Panc1 (cell line): ENCODE data around the gene MS4A4E. TPM values are rescaled to one million over a fixed set of nuclear protein-coding genes. Genes with fewer than 3 reads are reported as not detected.

ENCODE experiments used
- ATAC-seq: fragments of 200-7000 bp; cut with Tn5 transposase; 2 replicates; pipeline ENCODE4 v1.9.1; 2020; ENCODE audit warnings: mild to moderate bottlenecking, moderate library complexity
- BruUV-seq: library from RNA; stranded (reverse); fragments of 400-500 nt; replicated peaks from 2 replicates; lab custom pipeline; 2021; lab: Mats Ljungman, UMichigan
- CTCF ChIA-PET: fragments of 300-600 bp; sonication (Branson Sonifier 250); formaldehyde crosslinking; loops from one replicate; lab custom pipeline; 2022; ENCODE audit warnings: antibody characterized with exemption; lab: Charles Lee
- POLR2A ChIA-PET: fragments of 300-600 bp; sonication (Branson Sonifier 250); formaldehyde crosslinking; loops from one replicate; lab custom pipeline; 2022; ENCODE audit warnings: antibody characterized with exemption; lab: Charles Lee
- DNase-seq: peaks from one replicate; pipeline ENCODE4 v3.0.0-alpha.2; 2010; ENCODE audit warnings: low read depth, low spot score
- H3K27ac ChIP-seq: 2 replicates; pipeline ENCODE4 v1.5.1; 2011; ENCODE audit warnings: mild to moderate bottlenecking, low read length, inconsistent platforms
- H3K27me3 ChIP-seq: fragments of 200-500 bp; sonication (Bioruptor generic); 2 replicates; pipeline ENCODE4 v1.6.0; 2014; ENCODE audit warnings: low read length, inconsistent platforms; ENCODE audit not compliant: control insufficient read depth, insufficient read depth
- H3K36me3 ChIP-seq: fragments of 200-500 bp; sonication (Bioruptor generic); 2 replicates; pipeline ENCODE4 v1.5.1; 2014; ENCODE audit warnings: inconsistent platforms, mild to moderate bottlenecking, low read length, moderate library complexity; ENCODE audit not compliant: control insufficient read depth, insufficient read depth
- H3K4me1 ChIP-seq: 2 replicates; pipeline ENCODE4 v1.5.1; 2011; ENCODE audit warnings: inconsistent platforms, mild to moderate bottlenecking, low read length, moderate library complexity; ENCODE audit not compliant: control insufficient read depth, insufficient read depth
- H3K4me3 ChIP-seq, 2 experiments: 2 replicates each; pipeline ENCODE4 v1.5.1; 2011 to 2012; ENCODE audit warnings: low read depth in 2 of 2, low read length in 2 of 2, mild to moderate bottlenecking in 2 of 2, inconsistent platforms in 1 of 2, moderate library complexity in 1 of 2
- H3K9me3 ChIP-seq: fragments of 200-500 bp; sonication (Bioruptor generic); 2 replicates; pipeline ENCODE4 v1.5.1; 2014; ENCODE audit warnings: low read depth, mild to moderate bottlenecking, inconsistent platforms, low read length, moderate library complexity; ENCODE audit not compliant: control insufficient read depth, insufficient read depth
- POLR2AphosphoS5 ChIP-seq: IDR thresholded peaks from 2 replicates; pipeline ENCODE4 v1.6.1; 2012; ENCODE audit warnings: mild to moderate bottlenecking, low read depth, low read length, moderate library complexity
- REST ChIP-seq, 2 experiments: IDR thresholded peaks; 2 replicates each; pipeline ENCODE4 v1.6.1; 2011 to 2012; ENCODE audit warnings: low read depth in 2 of 2, control low read depth in 1 of 2, low read length in 1 of 2, mild to moderate bottlenecking in 1 of 2, moderate library complexity in 1 of 2; ENCODE audit not compliant: insufficient read depth in 1 of 2
- SIN3A ChIP-seq: IDR thresholded peaks from 2 replicates; pipeline ENCODE4 v1.6.1; 2012; ENCODE audit warnings: low read depth, mild to moderate bottlenecking, low read length, moderate library complexity, borderline replicate concordance; ENCODE audit not compliant: insufficient read depth
- TCF7L2 ChIP-seq: IDR thresholded peaks from 2 replicates; pipeline ENCODE4 v1.6.1; 2011; ENCODE audit warnings: mild to moderate bottlenecking, low read depth, low read length, inconsistent platforms
- in situ Hi-C: cut with HindIII; loops from 2 replicates; pipeline ENCODE4 v1.10.0; 2016; ENCODE audit warnings: low sequenced_read_pairs, low pct_unique_long_range_greater_than_20kb
- intact Hi-C: fragments of 100-400 bp; cut with micrococcal nuclease; formaldehyde crosslinking; loops from one replicate; pipeline ENCODE4 v1.10.0; 2022; ENCODE audit not compliant: unreplicated experiment
- total RNA-seq: library from RNA; stranded (reverse); gene quantifications from one replicate; pipeline ENCODE4 v1.2.1, GENCODE V29; 2021; ENCODE audit not compliant: unreplicated experiment
- TF ChIP-seq, protein P1 (sequence below): fragments of 450-650 bp; IDR thresholded peaks from 2 replicates; pipeline ENCODE4 v1.5.1; 2017; ENCODE audit warnings: mild to moderate bottlenecking

The MS4A4E gene
- total RNA-seq, 1 experiment from 2014 or later, result not detected

DNA sequence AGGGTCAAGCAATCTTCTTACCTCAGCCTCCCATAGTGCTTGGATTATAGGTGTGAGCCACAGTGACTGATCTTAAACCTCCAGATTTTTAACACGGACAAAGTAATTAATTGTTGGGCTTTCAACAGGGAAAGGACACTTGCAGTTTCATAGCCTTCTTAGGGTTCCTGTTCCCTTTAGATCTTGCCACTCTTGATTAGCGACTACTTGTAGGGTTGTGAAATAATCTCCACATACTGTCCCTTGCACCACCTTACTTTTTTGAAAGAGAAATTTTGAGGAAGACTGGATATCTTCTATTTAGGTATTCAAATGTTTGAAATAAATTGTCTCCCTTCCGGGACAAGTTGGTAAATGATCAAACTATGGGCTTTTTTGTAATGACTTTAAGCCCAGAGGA is 7.6 kb downstream of the MS4A4E start:
- H3K27me3 ChIP-seq, result peaks cover 4% of the 10 kb centered on the region; the same call in 1 of the 2 replicates
- CTCF ChIA-PET, result no interaction called here
- intact Hi-C loops (no loop called here), in situ Hi-C loops (no loop called here)
- H3K4me3 ChIP-seq, result no peak overlapping the region
- no peak for DNase-seq
- H3K27ac ChIP-seq, result no peak overlapping the region
- no peak for TF ChIP-seq SIN3A
- TF ChIP-seq POLR2AphosphoS5, result no peak
- TF ChIP-seq TCF7L2, result no peak
- no peak for TF ChIP-seq REST (IDR thresholded peaks at IDR 0.05; ENCODE audit: insufficient read depth in 1 of 2, low read depth in 2 of 2, low read length in 1 of 2)
- TF ChIP-seq, protein P1, sequence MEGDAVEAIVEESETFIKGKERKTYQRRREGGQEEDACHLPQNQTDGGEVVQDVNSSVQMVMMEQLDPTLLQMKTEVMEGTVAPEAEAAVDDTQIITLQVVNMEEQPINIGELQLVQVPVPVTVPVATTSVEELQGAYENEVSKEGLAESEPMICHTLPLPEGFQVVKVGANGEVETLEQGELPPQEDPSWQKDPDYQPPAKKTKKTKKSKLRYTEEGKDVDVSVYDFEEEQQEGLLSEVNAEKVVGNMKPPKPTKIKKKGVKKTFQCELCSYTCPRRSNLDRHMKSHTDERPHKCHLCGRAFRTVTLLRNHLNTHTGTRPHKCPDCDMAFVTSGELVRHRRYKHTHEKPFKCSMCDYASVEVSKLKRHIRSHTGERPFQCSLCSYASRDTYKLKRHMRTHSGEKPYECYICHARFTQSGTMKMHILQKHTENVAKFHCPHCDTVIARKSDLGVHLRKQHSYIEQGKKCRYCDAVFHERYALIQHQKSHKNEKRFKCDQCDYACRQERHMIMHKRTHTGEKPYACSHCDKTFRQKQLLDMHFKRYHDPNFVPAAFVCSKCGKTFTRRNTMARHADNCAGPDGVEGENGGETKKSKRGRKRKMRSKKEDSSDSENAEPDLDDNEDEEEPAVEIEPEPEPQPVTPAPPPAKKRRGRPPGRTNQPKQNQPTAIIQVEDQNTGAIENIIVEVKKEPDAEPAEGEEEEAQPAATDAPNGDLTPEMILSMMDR, result no peak
- H3K36me3 ChIP-seq, result no peaks in the 10 kb centered on the region
- POLR2A ChIA-PET, result no interaction called here
- H3K4me1 ChIP-seq, result no peaks in the 10 kb centered on the region
- H3K9me3 ChIP-seq, result no peaks in the 10 kb centered on the region
- ATAC-seq, result no peak
- BruUV-seq, result no TSS peak

DNA sequence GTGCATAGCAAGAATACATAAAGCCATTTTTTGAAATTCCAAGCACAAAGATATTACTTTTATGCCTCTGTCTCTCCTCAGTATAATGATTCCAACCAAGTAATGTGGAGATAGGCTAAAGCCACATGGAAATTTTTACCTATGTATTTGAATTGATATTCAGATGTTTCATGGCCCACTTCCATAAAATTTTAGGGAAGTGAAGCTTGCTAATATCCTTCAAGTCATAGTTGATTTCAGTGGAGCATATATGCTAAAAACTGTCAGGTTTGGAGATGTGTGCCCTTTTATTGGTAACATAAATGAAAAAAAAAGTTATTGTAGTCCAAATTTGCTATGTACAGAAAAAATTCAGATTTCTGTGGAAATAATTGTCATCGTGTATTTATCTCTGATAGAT is 12.3 kb downstream of the MS4A4E start:
- POLR2A ChIA-PET, result no interaction called here
- DNase-seq (no peak), ATAC-seq (no peak)
- CTCF ChIA-PET, result no interaction called here
- TF ChIP-seq, protein P1, result no peak
- H3K9me3 ChIP-seq, result no peaks in the 10 kb centered on the region
- in situ Hi-C loops (no loop called here), intact Hi-C loops (no loop called here)
- no peak overlapping the region for H3K4me3 ChIP-seq
- no peaks in the 10 kb centered on the region for H3K36me3 ChIP-seq
- no peak overlapping the region for H3K27ac ChIP-seq
- no peaks in the 10 kb centered on the region for H3K27me3 ChIP-seq
- H3K4me1 ChIP-seq, result no peaks in the 10 kb centered on the region; the same call in 1 of the 2 replicates
- no TSS peak for BruUV-seq
